A549 (cell line): ENCODE results near the gene PANK3. TPM values are rescaled to one million over a fixed set of nuclear protein-coding genes. Genes with fewer than 3 reads are reported as not detected.

Experiments used
- ATAC-seq, 2 experiments: fragments of 200-7000 bp in 1 of 2; fragments of >200 bp in 1 of 2; cut with Nextera tagmentation in 1 of 2; cut with Tn5 transposase in 1 of 2; 3 replicates each; pipeline versions ENCODE4 v1.8.0 to v1.9.1; 2018 to 2020; ENCODE audit warnings: mild to moderate bottlenecking in 1 of 2, moderate library complexity in 1 of 2
- CTCF ChIA-PET: fragments of 300-600 bp; sonication (Branson Sonifier 250); formaldehyde crosslinking; extraction: SDS; loops from one replicate; lab custom pipeline; 2021; ENCODE audit warnings: antibody characterized with exemption, inconsistent platforms; lab: Yijun Ruan, JAX
- POLR2A ChIA-PET: fragments of 350-600 bp; formaldehyde crosslinking; extraction: SDS; loops from one replicate; lab custom pipeline; 2021; ENCODE audit warnings: antibody characterized with exemption, inconsistent platforms; lab: Yijun Ruan, JAX
- DNase-seq, 2 experiments: peaks; one replicate each; pipeline versions ENCODE4 v3.0.0 to v3.0.0-alpha.2; 2011 to 2016; ENCODE audit warnings: low read depth in 1 of 2, low spot score in 1 of 2
- FAIRE-seq: peaks from 2 replicates; lab custom pipeline; 2011; peaks lifted over from hg19 to GRCh38; lab: Jason Lieb, UNC
- H3K27ac ChIP-seq, 2 experiments: fragments of >200 bp; sonication (Bioruptor Twin); formaldehyde crosslinking; 3 replicates each; pipeline ENCODE4 v1.5.1; 2016 to 2017
- H3K4me1 ChIP-seq: fragments of >200 bp; sonication (Bioruptor Twin); formaldehyde crosslinking; 3 replicates; pipeline ENCODE4 v1.6.1; 2016
- H3K4me2 ChIP-seq: fragments of >200 bp; sonication (Bioruptor Twin); formaldehyde crosslinking; 3 replicates; pipeline ENCODE4 v1.6.1; 2016
- H3K4me3 ChIP-seq: fragments of >200 bp; sonication (Bioruptor Twin); formaldehyde crosslinking; 3 replicates; pipeline ENCODE4 v1.5.1; 2016
- H3K9me3 ChIP-seq: fragments of >200 bp; sonication (Bioruptor Twin); formaldehyde crosslinking; 3 replicates; pipeline ENCODE4 v1.6.1; 2016
- BCL3 ChIP-seq: fragments of >200 bp; sonication (Bioruptor Twin); formaldehyde crosslinking; IDR thresholded peaks from 3 replicates; pipeline ENCODE4 v1.6.1; 2016
- BHLHE40 ChIP-seq: IDR thresholded peaks from 2 replicates; pipeline ENCODE4 v1.6.1; 2012; ENCODE audit warnings: low read depth, low read length, inconsistent platforms
- CBX8 ChIP-seq: fragments of 200-600 bp; sonication (generic); IDR thresholded peaks from 2 replicates; pipeline ENCODE4 v1.6.1; 2016
- ELK1 ChIP-seq: fragments of 150-350 bp; IDR thresholded peaks from 2 replicates; pipeline ENCODE4 v1.6.1; 2014; ENCODE audit warnings: low read depth, mild to moderate bottlenecking, low read length
- HOXA7 ChIP-seq: fragments of 250-450 bp; sonication (Bioruptor Pico); IDR thresholded peaks from 2 replicates; pipeline ENCODE4 v1.5.0; 2020; ENCODE audit warnings: mild to moderate bottlenecking, moderate library complexity
- HOXB5 ChIP-seq: fragments of 250-450 bp; sonication (Bioruptor Pico); IDR thresholded peaks from 2 replicates; pipeline ENCODE4 v1.5.0; 2020; ENCODE audit warnings: mild to moderate bottlenecking, moderate library complexity
- KDM5A ChIP-seq: fragments of 200-600 bp; sonication (generic); IDR thresholded peaks from 2 replicates; pipeline ENCODE4 v1.6.1; 2016; ENCODE audit warnings: antibody characterized with exemption, mild to moderate bottlenecking
- MAZ ChIP-seq: fragments of 150-350 bp; IDR thresholded peaks from 2 replicates; pipeline ENCODE4 v1.6.1; 2014; ENCODE audit warnings: antibody characterized with exemption, low read depth, low read length, borderline replicate concordance
- MYC ChIP-seq: IDR thresholded peaks from 2 replicates; pipeline ENCODE4 v1.6.1; 2012; ENCODE audit warnings: mild to moderate bottlenecking, inconsistent platforms, low read length, improper control_type of control experiment, borderline replicate concordance
- NPAS2 ChIP-seq: fragments of 250-450 bp; sonication (Bioruptor Pico); IDR thresholded peaks from 2 replicates; pipeline ENCODE4 v1.8.0; 2022; ENCODE audit warnings: mild to moderate bottlenecking, moderate library complexity, borderline replicate concordance
- POLR2A ChIP-seq: IDR thresholded peaks from 2 replicates; pipeline ENCODE4 v1.6.1; 2012; ENCODE audit warnings: mild to moderate bottlenecking, low read length
- POLR2AphosphoS2 ChIP-seq: conservative IDR thresholded peaks from 2 replicates; pipeline ENCODE4 v1.6.1; 2012; ENCODE audit warnings: low read length, improper control_type of control experiment, inconsistent platforms
- RARB ChIP-seq: fragments of 250-450 bp; sonication (Bioruptor Pico); IDR thresholded peaks from 2 replicates; pipeline ENCODE4 v1.8.0; 2021; ENCODE audit warnings: mild to moderate bottlenecking, moderate library complexity
- RFX5 ChIP-seq: fragments of 450-650 bp; IDR thresholded peaks from 2 replicates; pipeline ENCODE4 v1.7.1; 2014; ENCODE audit warnings: antibody characterized with exemption, mild to moderate bottlenecking, moderate library complexity
- RNF2 ChIP-seq: fragments of 200-600 bp; sonication (generic); IDR thresholded peaks from 2 replicates; pipeline ENCODE4 v1.6.1; 2016; ENCODE audit warnings: low read depth, mild to moderate bottlenecking, antibody characterized with exemption, moderate library complexity, borderline replicate concordance
- SMC3 ChIP-seq: fragments of >200 bp; sonication (Bioruptor Twin); formaldehyde crosslinking; IDR thresholded peaks from 3 replicates; pipeline ENCODE4 v1.6.1; 2018; ENCODE audit warnings: inconsistent platforms
- USF2 ChIP-seq: fragments of 450-650 bp; IDR thresholded peaks from 2 replicates; pipeline ENCODE4 v1.6.1; 2014; ENCODE audit warnings: antibody characterized with exemption
- ZC3H11A ChIP-seq: fragments of 450-650 bp; IDR thresholded peaks from 2 replicates; pipeline ENCODE4 v1.6.1; 2014; ENCODE audit warnings: antibody characterized with exemption, mild to moderate bottlenecking
- ZFP36 ChIP-seq: fragments of 450-650 bp; IDR thresholded peaks from 2 replicates; pipeline ENCODE4 v1.6.1; 2014; ENCODE audit warnings: borderline replicate concordance; ENCODE audit not compliant: partially characterized antibody
- ZNF302 ChIP-seq: fragments of 250-450 bp; sonication (Bioruptor Pico); IDR thresholded peaks from 2 replicates; pipeline ENCODE4 v1.9.0; 2021; ENCODE audit warnings: inconsistent platforms, mild to moderate bottlenecking, moderate library complexity
- WGBS: methylation state at CpG from one replicate; pipeline ENCODE4 v1.1.6; 2017; ENCODE audit errors: missing lambda C conversion rate; 5-methylcytosine and 5-hydroxymethylcytosine counted together
- polyA plus RNA-seq, 4 experiments: library from polyadenylated mRNA; depleted of rRNA in 3 of 4; stranded (reverse); fragments of >200 nt; fragmentation: RNase III in 1 of 4; extraction: RNeasy Plus Mini Kit Qiagen cat#74134 plus additional on column Dnase treatment in 1 of 4; gene quantifications; 2 replicates in 3 of 4; 3 replicates in 1 of 4; pipeline ENCODE4 v1.2.3, GENCODE V29; 2011 to 2017
- TF ChIP-seq, protein P1 (sequence below): fragments of >200 bp; sonication (Bioruptor Twin); formaldehyde crosslinking; IDR thresholded peaks from 3 replicates; pipeline ENCODE4 v1.5.1; 2016
- TF ChIP-seq, protein P2 (sequence below): fragments of 250-450 bp; sonication (Bioruptor Pico); IDR thresholded peaks from 2 replicates; pipeline ENCODE4 v1.5.0; 2020; ENCODE audit warnings: low read depth, mild to moderate bottlenecking, moderate library complexity
- TF ChIP-seq, protein P3 (sequence below): IDR thresholded peaks from 2 replicates; pipeline ENCODE4 v1.6.1; 2012; ENCODE audit warnings: low read depth, borderline replicate concordance

PANK3 gene
- polyA plus RNA-seq, 2 of the 4 experiments (the other 2 are of a cell fraction): 21.9 to 41.3 TPM

DNA sequence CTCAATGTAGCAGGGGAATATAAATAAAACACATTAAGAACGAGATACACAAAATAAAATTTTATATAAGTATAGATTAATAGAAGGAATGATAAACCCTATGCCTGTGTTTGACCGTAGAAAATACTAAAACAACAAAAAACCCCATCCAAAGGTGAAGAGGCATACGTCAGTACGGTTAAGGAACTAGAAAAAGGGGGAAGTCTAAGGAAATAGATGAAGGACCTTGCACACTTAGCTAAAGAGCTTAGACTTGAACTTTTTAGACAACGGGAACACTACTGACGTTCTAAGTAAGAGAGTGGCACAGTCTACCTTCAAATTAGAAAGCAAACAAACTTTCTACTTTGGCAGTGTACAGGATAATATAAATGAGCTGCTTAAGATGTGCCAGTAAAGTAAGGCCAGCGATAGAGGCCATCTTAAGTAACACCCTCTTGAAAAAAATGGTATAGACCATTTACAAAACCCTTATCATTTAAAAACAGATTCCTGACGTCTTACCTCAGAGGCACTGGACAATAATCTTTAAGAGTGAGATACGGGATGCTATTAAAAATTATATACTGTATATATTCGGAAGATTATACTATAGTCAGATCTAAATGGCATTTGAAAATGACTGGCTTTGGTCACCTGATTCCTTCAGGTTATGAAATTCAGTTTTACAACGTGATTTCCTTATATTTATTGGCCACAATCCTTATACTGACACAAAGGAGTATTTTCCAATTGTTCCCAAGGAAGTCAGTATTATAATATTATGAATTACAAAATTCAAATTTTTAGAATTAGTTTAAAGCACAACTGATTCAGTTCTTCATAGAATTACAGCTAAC lies 8.5 kb downstream of the PANK3 start (continued):
- TF ChIP-seq USF2: no peak
- no peak for TF ChIP-seq MYC
- no peak for TF ChIP-seq SMC3
- TF ChIP-seq KDM5A: no peak
- TF ChIP-seq, all 56 proteins: peak for 0

DNA sequence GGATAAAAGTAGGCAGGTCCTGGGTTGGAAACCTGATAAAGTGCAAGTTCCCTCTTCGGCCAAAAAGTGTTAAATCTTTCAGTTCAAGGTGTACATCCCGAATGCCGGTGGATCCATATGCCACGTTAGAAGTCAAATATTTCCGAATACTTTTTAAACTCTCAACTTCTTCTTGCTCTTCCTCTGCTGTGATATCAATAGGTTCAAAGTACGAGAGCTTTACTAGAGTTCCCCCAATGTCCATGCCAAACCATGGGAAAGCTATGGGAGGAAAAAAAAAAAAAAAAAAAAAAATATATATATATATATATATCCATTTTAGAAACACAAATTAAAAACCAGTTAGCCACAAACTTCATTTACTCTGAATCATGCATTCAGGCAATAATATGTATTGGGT lies 10.4 kb downstream of the PANK3 start:
- no peak overlapping the region for H3K27ac ChIP-seq
- CTCF ChIA-PET: no interaction called here
- FAIRE-seq: no peak
- POLR2A ChIA-PET: no interaction called here
- DNase-seq: no peak
- ATAC-seq: no peak
- H3K9me3 ChIP-seq: no peaks in the 10 kb centered on the region
- WGBS: 94% methylated on average over 6 of the region's 6 CpGs
- no peak overlapping the region for H3K4me2 ChIP-seq
- H3K4me3 ChIP-seq: no peak overlapping the region
- TF ChIP-seq, protein P1, sequence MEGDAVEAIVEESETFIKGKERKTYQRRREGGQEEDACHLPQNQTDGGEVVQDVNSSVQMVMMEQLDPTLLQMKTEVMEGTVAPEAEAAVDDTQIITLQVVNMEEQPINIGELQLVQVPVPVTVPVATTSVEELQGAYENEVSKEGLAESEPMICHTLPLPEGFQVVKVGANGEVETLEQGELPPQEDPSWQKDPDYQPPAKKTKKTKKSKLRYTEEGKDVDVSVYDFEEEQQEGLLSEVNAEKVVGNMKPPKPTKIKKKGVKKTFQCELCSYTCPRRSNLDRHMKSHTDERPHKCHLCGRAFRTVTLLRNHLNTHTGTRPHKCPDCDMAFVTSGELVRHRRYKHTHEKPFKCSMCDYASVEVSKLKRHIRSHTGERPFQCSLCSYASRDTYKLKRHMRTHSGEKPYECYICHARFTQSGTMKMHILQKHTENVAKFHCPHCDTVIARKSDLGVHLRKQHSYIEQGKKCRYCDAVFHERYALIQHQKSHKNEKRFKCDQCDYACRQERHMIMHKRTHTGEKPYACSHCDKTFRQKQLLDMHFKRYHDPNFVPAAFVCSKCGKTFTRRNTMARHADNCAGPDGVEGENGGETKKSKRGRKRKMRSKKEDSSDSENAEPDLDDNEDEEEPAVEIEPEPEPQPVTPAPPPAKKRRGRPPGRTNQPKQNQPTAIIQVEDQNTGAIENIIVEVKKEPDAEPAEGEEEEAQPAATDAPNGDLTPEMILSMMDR: no peak
- no peak for TF ChIP-seq RFX5
- no peak for TF ChIP-seq RARB (CRISPR knock-in tag)
- TF ChIP-seq ZFP36: no peak
- TF ChIP-seq MAZ: no peak
- TF ChIP-seq BCL3: no peak
- TF ChIP-seq, protein P2, sequence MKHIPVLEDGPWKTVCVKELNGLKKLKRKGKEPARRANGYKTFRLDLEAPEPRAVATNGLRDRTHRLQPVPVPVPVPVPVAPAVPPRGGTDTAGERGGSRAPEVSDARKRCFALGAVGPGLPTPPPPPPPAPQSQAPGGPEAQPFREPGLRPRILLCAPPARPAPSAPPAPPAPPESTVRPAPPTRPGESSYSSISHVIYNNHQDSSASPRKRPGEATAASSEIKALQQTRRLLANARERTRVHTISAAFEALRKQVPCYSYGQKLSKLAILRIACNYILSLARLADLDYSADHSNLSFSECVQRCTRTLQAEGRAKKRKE (CRISPR knock-in tag): no peak
- TF ChIP-seq, all 56 proteins: peak for 0
- peaks cover under 1% of the 10 kb centered on the region; the same call in 1 of the 3 replicates for H3K4me1 ChIP-seq

GRCh38 chr5:168563959-168564358 lies 15.2 kb downstream of the PANK3 start:
- WGBS: 91% methylated on average over 1 of the region's 1 CpG
- ATAC-seq: no peak

More at GRCh38 chr5:168563959-168564358, 15.2 kb downstream of the PANK3 start:
- TF ChIP-seq SMC3: no peak
- TF ChIP-seq POLR2A: no peak
- no peak for TF ChIP-seq HOXB5 (CRISPR knock-in tag)
- no peak for TF ChIP-seq KDM5A
- TF ChIP-seq BCL3: no peak
- TF ChIP-seq ZNF302: no peak
- no peak for TF ChIP-seq BHLHE40
- TF ChIP-seq ZC3H11A: no peak
- TF ChIP-seq ELK1: no peak
- no peak for TF ChIP-seq USF2
- TF ChIP-seq ZFP36: no peak
- TF ChIP-seq HOXA7: no peak
- TF ChIP-seq NPAS2 (CRISPR knock-in tag): no peak
- TF ChIP-seq, protein P3, sequence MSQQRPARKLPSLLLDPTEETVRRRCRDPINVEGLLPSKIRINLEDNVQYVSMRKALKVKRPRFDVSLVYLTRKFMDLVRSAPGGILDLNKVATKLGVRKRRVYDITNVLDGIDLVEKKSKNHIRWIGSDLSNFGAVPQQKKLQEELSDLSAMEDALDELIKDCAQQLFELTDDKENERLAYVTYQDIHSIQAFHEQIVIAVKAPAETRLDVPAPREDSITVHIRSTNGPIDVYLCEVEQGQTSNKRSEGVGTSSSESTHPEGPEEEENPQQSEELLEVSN: no peak
- no peak for TF ChIP-seq RNF2
- TF ChIP-seq CBX8: no peak
- no peak for TF ChIP-seq POLR2AphosphoS2
- TF ChIP-seq, all 56 proteins: peak for 0
- ChIA-PET POLR2A (no interaction called here), CTCF (no interaction called here)
- FAIRE-seq (no peak), DNase-seq (no peak)
- peaks cover 26% of the 10 kb centered on the region for H3K4me1 ChIP-seq
- no peak overlapping the region for H3K4me2 ChIP-seq
- H3K4me3 ChIP-seq: no peak overlapping the region
- no peak overlapping the region for H3K27ac ChIP-seq
- no peaks in the 10 kb centered on the region for H3K9me3 ChIP-seq
